CD4-positive, alpha-beta T cell treated with Interferon gamma for 1 hour (primary cell): Measurements from ENCODE around the gene CH25H.
A peak's percentile ranks its signal among the peaks of the same experiment; 100 is the strongest.

ENCODE experiments used
- DNase-seq: peaks from one replicate; pipeline ENCODE4 v3.0.0-alpha.2; 2020

Gene CH25H

GRCh38 chr10:89228962-89229361 lies 21.8 kb upstream of the CH25H start:
- DNase-seq = no peak

DNA sequence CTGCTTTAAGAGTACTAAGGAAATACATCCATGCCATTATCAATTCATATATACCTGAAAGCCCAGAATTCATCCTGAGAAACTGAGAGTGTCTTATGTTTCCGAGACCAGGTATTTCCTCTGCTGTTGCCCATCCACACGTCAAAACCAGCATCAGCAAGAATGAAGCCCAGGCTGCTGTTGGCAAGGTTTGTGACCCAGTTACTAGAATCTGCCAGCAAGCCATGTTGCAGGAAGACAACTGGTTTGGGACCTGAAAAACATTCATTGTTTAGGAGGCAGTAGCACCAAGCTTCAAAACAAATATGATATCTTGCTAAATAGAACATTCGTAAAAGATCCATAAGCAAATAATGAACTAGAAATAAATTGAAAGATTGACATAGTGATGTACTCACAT lies 21.0 kb upstream of the CH25H start:
- no peak for DNase-seq

DNA sequence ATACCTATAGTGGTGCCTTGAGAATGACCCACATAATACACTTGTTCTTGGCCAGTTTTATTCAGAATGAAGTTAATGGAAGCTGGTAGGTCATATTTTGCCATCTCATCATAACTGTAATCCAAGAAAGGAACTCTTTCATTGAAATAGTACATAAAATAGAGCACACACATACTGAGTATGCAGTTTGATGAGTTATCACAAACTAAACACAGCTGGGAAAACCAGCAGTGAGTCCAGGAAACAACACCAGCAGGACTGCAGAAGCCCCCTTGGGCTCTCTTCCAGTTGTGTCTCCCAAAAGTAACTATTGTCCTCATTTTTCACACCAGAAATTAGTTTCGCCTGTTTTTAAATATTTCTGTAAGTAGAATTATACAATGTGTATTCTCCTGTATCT lies 19.8 kb upstream of the CH25H start:
- no peak for DNase-seq

DNA sequence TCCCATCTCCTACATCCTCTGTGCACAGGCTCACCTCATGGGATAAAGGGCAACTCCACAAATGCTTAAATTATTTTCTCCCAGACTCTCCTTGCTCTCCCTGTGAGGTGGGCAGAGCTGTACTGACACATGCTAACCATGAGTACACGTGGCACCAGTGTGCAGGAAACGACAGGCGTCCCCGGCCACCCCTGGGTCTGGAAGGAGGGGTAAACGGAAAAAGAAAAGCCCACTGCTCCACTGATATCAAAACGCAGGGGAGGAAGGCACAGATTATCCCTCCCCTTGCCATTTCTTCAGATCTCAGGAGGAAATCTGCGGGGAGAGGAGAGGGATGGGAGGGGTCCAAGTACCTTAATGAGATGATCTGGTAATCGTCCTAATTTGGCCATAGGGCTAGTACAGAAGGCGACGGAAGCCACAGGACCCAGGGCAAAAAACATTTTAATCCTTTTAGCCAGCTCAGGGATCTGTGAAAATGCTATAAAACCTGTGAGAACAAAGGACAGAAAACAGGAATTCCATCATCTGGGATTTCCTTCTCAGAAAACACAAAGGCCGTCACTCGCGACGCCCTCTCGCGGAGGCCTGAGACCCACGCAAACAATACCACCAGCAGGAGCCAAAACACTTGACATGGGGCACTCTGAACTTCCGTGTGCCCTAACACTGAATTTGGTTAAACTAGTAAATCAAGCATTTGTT lies 17.8 kb upstream of the CH25H start:
- peak; percentile 9 for DNase-seq

- no peak for DNase-seq
Measured at GRCh38 chr10:89221919-89222318, 14.8 kb upstream of the CH25H start.

GRCh38 chr10:89219513-89220218 lies 12.5 kb upstream of the CH25H start:
- DNase-seq = no peak

DNA sequence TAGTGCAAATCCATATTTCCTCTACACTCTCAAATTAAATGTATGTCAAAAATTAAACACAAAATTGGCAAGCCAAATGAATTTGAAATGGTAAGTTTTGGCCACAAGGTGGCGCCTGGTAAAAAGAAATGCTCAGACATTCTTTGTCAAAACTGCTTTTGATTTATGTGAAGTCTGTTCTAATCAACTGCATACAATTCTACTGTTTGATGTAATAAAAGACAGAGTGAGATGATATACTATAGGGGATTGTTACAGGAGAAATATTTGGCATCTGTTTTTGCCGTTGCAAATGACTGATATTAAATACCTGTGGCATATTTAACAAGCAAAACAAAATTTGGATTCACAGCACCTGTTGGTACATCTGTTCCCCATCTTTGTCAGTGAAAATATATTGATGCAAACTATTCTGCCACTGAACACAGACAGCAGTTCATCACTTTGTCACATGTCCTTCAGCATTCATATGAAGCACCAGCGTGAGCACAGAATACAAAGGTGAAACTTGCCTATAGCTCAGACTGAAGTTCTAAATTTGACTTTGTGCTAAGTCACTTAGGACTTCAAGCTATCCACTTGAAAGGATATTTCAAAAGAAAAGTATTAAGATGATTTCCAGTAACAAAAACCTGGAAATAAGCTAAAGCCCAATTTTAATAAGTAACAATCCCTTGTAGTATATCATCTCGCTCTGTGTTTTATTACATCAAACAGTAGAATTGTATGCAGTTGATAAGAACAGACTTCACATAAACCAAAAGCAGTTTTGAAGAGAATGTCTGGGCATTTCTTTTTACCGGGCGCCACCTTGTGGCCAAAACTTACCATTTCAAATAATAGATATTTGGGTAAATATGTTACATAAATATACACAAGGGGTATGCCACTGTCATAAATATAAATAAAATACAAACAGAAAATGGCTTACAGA lies 10.2 kb upstream of the CH25H start:
- DNase-seq = peak; percentile 39

DNA sequence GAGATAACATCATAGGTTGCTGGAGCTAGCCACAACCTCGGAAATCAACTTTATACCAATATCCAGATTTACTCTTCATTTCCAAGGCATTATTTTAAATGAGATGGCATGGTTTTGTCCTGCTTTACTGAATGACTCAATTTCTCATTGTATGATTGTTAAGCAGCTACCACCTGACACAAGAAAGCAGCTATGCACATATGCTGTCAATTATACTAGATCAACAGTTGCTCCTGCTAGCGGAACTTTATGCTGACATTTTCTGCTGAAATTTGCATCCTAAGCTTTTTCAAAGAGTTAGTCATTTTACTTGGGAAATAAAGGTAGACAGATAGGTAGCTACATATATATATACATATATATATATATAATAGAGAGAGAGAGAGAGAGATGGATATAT lies 8.9 kb upstream of the CH25H start:
- DNase-seq = no peak

DNA sequence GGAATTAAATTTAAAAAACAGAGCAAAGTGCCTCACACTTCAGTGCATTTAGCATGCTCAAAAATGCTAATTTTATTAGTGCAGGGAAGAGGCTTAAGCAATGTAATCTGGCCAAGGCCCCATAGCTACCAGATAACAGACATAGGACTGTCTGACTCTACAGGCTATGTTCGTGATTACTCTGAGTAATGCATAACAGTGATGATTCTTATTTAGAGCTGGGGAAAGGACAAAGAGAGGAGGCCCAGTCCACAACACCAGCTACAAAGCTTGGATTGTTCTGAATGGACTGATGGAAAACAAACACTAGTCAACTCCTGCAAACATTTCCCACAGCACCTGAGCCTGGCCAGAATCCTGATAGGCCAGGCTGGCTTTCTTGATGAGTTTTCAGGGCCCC lies 8.4 kb upstream of the CH25H start:
- no peak for DNase-seq

DNA sequence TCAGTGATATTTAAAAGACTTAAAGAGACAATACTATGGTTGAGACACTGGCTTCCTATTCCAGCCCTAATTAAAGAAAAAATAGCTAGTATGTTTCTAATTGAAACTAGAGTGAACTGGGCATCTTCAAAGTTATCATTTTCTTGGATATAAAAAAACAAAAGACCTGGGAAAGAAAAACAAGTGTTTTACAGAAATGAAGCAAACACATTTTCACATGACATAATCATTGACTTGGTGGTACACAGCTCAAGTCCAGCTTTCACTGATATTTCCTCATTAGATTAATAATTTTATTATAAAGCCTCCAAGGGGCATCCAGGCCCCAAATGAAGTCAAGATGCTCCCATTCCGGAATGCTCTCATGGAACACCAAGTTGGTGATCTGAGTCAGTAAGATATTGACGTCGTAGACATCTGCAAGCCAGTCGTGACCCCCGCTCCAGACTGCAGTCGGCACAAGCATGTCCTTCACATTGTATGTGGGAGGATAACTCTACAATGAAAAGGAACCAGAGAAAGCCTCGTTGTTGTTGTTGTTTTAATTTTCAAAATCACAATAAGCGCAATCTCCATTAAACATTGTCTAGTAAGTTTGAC lies 7.5 kb upstream of the CH25H start:
- DNase-seq = no peak

DNA sequence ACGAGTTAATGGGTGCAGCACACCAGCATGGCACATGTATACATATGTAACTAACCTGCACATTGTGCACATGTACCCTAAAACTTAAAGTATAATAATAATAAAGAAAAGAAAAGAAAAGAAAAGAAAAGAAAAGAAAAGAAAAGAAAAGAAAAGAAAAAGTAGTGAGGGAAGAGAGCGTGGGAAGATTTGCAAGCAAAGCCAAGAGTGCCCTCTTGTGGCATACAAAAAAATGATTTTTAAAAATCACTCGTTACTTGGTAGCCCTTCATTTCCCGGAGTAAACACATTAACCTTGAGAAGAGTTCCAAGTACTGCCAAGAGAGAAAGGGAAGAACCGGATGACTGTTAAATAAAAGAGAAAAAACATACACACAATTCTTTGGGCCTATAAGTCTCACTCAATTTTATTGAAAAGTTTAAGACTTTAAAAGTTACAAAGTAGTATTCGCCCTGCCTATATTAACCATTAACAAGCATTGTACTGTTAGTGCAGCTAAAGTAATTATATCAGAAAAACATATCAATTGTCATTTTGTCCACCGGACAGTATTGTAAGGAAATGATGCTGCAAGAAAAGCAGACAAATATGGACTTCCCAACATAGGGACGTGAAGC lies 6.2 kb upstream of the CH25H start:
- no peak for DNase-seq

- no peak for DNase-seq
Measured at GRCh38 chr10:89210794-89211425, 3.8 kb upstream of the CH25H start.

GRCh38 chr10:89209718-89210117 lies 2.6 kb upstream of the CH25H start:
- DNase-seq = no peak

DNA sequence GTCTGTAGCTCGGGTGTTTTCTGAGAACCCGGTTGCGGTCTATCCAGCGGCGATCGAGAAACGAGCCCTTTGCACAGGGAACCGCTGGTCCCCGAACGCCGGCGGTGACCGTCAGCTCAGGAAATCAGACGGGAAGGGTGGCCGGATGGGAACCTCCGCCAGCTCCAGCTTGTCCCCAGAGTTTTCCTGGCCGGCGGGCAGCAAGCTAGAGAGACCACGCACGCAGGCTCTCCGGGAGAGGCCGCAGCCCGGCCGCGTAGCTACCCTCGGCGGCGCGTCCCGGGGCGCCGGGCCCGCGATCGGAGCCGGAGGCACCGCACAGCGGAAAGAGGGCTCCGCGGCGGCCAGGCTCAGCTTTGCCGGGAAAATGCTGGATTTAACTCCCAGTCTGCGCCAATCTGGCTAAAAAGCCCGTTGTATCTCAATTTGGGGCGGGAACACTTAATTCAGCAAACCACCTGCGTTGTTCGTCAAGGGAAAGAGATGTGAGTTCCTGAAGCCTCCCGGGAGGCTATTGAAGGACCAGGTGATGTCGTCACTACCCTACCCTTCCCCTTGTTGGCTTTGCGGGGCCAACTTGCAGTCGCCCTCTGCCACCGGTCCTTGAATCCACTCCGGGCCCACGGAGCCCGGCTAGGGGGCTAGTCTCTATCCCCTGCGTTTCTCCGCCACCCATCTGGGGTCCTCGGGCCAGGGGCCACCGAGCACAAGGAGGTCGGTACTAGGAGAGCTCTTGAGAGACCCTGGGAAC lies 859 bp upstream of the CH25H start:
- peak; percentile 6 for DNase-seq

DNA sequence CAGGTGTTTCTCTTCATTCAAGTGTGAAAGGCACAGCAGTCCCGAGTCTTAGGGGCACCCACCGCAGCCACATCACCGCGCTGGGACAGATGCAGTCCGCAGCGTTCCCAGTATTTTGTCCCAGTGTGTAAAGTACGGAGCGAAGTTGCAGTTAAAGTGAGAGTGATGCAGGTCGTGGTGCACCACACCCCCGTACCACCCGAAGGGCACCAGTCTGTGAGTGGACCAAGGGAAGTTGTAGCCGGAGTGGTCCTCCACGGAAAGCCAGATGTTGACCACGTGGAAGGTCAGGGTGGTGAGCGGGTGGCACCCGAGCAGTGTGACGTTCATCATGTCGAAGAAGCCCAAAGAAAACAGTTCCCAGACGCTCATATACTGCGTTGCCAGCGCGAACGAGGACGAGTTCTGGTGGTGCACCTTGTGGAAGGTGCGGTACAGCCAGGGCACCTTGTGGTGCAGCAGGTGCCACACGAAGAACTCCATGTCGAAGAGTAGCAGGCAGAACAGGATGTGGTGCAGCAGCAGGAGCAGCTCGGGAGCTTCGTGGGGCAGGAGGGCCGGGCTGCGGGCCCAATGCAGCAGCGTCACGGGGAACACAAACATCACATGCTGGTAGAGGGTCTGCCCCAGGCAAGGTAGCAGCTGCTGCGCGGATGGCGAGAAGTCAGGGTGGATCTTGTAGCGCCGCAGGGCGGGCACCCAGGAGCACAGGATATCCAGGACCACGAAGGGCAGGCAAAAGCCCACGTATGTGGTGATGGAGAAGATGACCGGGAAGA lies 526 bp downstream of the CH25H start:
- peak; percentile 45 for DNase-seq

GRCh38 chr10:89204621-89205185 lies 2.4 kb downstream of the CH25H start:
- no peak for DNase-seq

DNA sequence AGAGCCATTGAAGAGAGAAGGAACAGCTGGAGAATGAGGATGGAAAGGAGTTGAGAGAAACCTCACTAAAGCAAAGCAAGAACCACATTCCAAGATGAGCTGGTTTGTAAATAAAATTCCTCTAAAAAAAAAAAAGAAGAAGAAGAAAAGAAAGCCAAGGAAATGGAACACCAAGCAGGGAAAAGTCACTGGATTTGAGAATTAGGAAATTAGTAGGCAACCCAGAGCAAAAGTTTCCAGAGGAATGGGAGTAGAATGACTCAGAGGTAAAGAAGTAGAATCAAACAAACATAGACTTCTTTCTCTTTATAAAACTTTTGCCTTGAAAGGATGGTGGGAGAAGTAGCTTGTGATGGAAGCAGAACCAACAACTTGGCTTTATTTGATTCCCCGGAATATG lies 3.9 kb downstream of the CH25H start:
- no peak for DNase-seq

- DNase-seq = no peak
Measured at GRCh38 chr10:89202033-89202425, 5.1 kb downstream of the CH25H start.

- no peak for DNase-seq
Measured at GRCh38 chr10:89201345-89202032, 5.6 kb downstream of the CH25H start.

DNA sequence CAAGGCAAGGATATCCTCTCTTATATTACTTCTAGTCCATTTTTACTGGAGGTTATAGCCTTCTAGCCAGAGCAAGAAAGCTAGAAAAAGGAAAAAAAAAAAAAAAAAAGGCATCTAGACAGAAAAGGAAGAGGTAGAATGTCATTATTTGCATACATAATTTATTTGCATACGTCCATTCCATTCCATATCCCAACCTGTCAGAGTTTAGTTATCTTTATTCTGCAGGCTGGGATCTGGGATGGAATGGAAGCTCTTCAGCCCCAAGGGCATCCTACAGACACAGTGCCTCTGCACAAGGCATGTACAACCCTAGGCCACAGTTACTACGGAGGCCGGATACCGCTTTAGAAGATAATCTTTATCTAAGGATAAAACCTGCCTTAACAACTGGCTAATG lies 9.6 kb downstream of the CH25H start:
- no peak for DNase-seq
